ENCODE results near the gene PLCB4. TPM values are rescaled to one million over a fixed set of nuclear protein-coding genes. Genes with fewer than 3 reads are reported as not detected.

Gene PLCB4
- polyA plus RNA-seq, 3 donors = 11.6 to 15.1 (median 14.9) TPM

GRCh38 chr20:9321007-9321406, 252.1 kb downstream of the PLCB4 start:
- no peak for DNase-seq

- no peak for DNase-seq
Measured at GRCh38 chr20:9322661-9323060, 253.8 kb downstream of the PLCB4 start.

- no peak for DNase-seq
Measured at GRCh38 chr20:9323622-9324021, 254.7 kb downstream of the PLCB4 start.

GRCh38 chr20:9329355-9330101, 260.6 kb downstream of the PLCB4 start:
- no peak for DNase-seq

GRCh38 chr20:9330151-9330550, 261.3 kb downstream of the PLCB4 start:
- DNase-seq = no peak

- DNase-seq = no peak
Measured at GRCh38 chr20:9331707-9332435, 263.0 kb downstream of the PLCB4 start.

GRCh38 chr20:9332791-9333479, 264.0 kb downstream of the PLCB4 start:
- no peak for DNase-seq

GRCh38 chr20:9334866-9335265, 266.0 kb downstream of the PLCB4 start:
- DNase-seq = no peak

GRCh38 chr20:9338101-9338500, 269.2 kb downstream of the PLCB4 start:
- DNase-seq = no peak

GRCh38 chr20:9339708-9340107, 270.8 kb downstream of the PLCB4 start:
- DNase-seq = no peak

- DNase-seq = no peak
Measured at GRCh38 chr20:9342651-9343050, 273.8 kb downstream of the PLCB4 start.

GRCh38 chr20:9344083-9344920, 275.4 kb downstream of the PLCB4 start:
- DNase-seq = peak; percentile 44

- no peak for DNase-seq
Measured at GRCh38 chr20:9348316-9348715, 279.4 kb downstream of the PLCB4 start.

- DNase-seq = no peak
Measured at GRCh38 chr20:9348747-9349146, 279.9 kb downstream of the PLCB4 start.

GRCh38 chr20:9349249-9349648, 280.4 kb downstream of the PLCB4 start:
- DNase-seq = no peak

- no peak for DNase-seq
Measured at GRCh38 chr20:9352739-9353138, 283.9 kb downstream of the PLCB4 start.

- no peak for DNase-seq
Measured at GRCh38 chr20:9353180-9353915, 284.5 kb downstream of the PLCB4 start.

- no peak for DNase-seq
Measured at GRCh38 chr20:9353916-9354276, 285.0 kb downstream of the PLCB4 start.

GRCh38 chr20:9354579-9354978, 285.7 kb downstream of the PLCB4 start:
- no peak for DNase-seq

- DNase-seq = no peak
Measured at GRCh38 chr20:9358001-9358400, 289.1 kb downstream of the PLCB4 start.
